A673 (cell line): Measurements from ENCODE around the gene CARD6. TPM values are rescaled to one million over a fixed set of nuclear protein-coding genes. Genes with fewer than 3 reads are reported as not detected.
A peak's percentile ranks its signal among the peaks of the same experiment; 100 is the strongest.
"Not testable (repeated sequence)": the region's sequence is repeated elsewhere in the genome, so short reads cannot be mapped to it uniquely, and the experiment has no call there.

ENCODE experiments used
- BruUV-seq: library from RNA; stranded (reverse); fragments of 400-500 nt; replicated peaks from 2 replicates; lab custom pipeline; 2021; lab: Mats Ljungman, UMichigan
- CTCF ChIA-PET: fragments of 300-600 bp; sonication (Branson Sonifier 250); formaldehyde crosslinking; loops from one replicate; lab custom pipeline; 2022; ENCODE audit warnings: antibody characterized with exemption; lab: Charles Lee
- POLR2A ChIA-PET: fragments of 300-600 bp; sonication (Branson Sonifier 250); formaldehyde crosslinking; loops from one replicate; lab custom pipeline; 2022; ENCODE audit warnings: antibody characterized with exemption; ENCODE audit not compliant: low non-redundant PET; lab: Charles Lee
- DNase-seq: peaks from one replicate; pipeline ENCODE4 v3.0.0-alpha.2; 2015; ENCODE audit warnings: low spot score
- H3K27ac ChIP-seq: fragments of 200-600 bp; sonication (generic); 2 replicates; pipeline ENCODE4 v1.5.1; 2016; ENCODE audit warnings: mixed run types, low read depth, mild to moderate bottlenecking, mixed read lengths, antibody characterized with exemption, low read length; ENCODE audit not compliant: poor library complexity, severe bottlenecking
- H3K27me3 ChIP-seq: fragments of 200-600 bp; sonication (generic); replicated peaks from 2 replicates; pipeline ENCODE4 v1.6.1; 2017; ENCODE audit warnings: mixed run types, low read depth, mild to moderate bottlenecking, mixed read lengths, antibody characterized with exemption, low read length; ENCODE audit not compliant: insufficient read depth, poor library complexity
- H3K36me3 ChIP-seq: fragments of 200-600 bp; sonication (generic); 2 replicates; pipeline ENCODE4 v1.6.1; 2016; ENCODE audit warnings: mixed run types, mild to moderate bottlenecking, mixed read lengths, antibody characterized with exemption, low read length; ENCODE audit not compliant: insufficient read depth, poor library complexity, severe bottlenecking
- H3K4me1 ChIP-seq: fragments of 200-600 bp; sonication (generic); 2 replicates; pipeline ENCODE4 v1.6.1; 2017; ENCODE audit warnings: mixed run types, mild to moderate bottlenecking, mixed read lengths, antibody characterized with exemption, low read length; ENCODE audit not compliant: insufficient read depth, poor library complexity, severe bottlenecking
- H3K4me3 ChIP-seq: fragments of 200-600 bp; sonication (generic); 2 replicates; pipeline ENCODE4 v1.5.1; 2016; ENCODE audit warnings: low read depth, mixed run types, mild to moderate bottlenecking, mixed read lengths, low read length; ENCODE audit not compliant: poor library complexity, severe bottlenecking
- H3K9me3 ChIP-seq: fragments of 200-600 bp; sonication (generic); 2 replicates; pipeline ENCODE4 v1.6.1; 2016; ENCODE audit warnings: mixed run types, low read depth, mild to moderate bottlenecking, mixed read lengths, antibody characterized with exemption, low read length; ENCODE audit not compliant: poor library complexity, severe bottlenecking
- CTCF ChIP-seq: fragments of 300-800, 200-600 bp; sonication (generic); conservative IDR thresholded peaks from 2 replicates; pipeline ENCODE4 v1.5.1; 2017; ENCODE audit warnings: low read depth, mild to moderate bottlenecking, antibody characterized with exemption, low read length, moderate library complexity, mixed read lengths
- EZH2 ChIP-seq: fragments of 200-600 bp; sonication (generic); IDR thresholded peaks from 2 replicates; pipeline ENCODE4 v1.6.1; 2017; ENCODE audit warnings: borderline replicate concordance, low read depth, mild to moderate bottlenecking, mixed read lengths, antibody characterized with exemption, low read length; ENCODE audit not compliant: poor library complexity, severe bottlenecking
- intact Hi-C: fragments of 100-400 bp; cut with micrococcal nuclease; formaldehyde crosslinking; loops from one replicate; pipeline ENCODE4 v1.10.0; 2022; ENCODE audit not compliant: unreplicated experiment
- total RNA-seq: library from RNA; stranded (reverse); gene quantifications from 2 replicates; pipeline ENCODE4 v1.2.3, GENCODE V29; 2021

The CARD6 gene
- total RNA-seq, 1 experiment from 2014 or later: 8.9 TPM

GRCh38 chr5:40895440-40896425, 54.6 kb downstream of the CARD6 start:
- intact Hi-C loops, POLR2A ChIA-PET, CTCF ChIA-PET: not testable (repeated sequence)

GRCh38 chr5:40904205-40904993, 63.2 kb downstream of the CARD6 start:
- Histone ChIP-seq H3K27me3 (no peaks in the 10 kb centered on the region), H3K36me3 (no peaks in the 10 kb centered on the region), H3K4me1 (peaks cover 12% of the 10 kb centered on the region), H3K9me3 (no peaks in the 10 kb centered on the region), H3K27ac (no peak overlapping the region), H3K4me3 (no peak overlapping the region)
- peak; percentile 90 for DNase-seq
- BruUV-seq: no TSS peak
- POLR2A ChIA-PET: interaction anchor here (0.7 kb wide), 1 partner anchor 366 kb away, joined by 3 read pairs; no protein-coding TSS in a partner anchor
- intact Hi-C loops: loop anchor here (1.0 to 10.0 kb wide), 4 partner anchors 442 to 938 kb away; no protein-coding TSS in a partner anchor
- TF ChIP-seq CTCF (peak; percentile 97), EZH2 (no peak)
- CTCF ChIA-PET: interaction anchor here (0.5 to 1.4 kb wide), 8 partner anchors 58 to 737 kb away, joined by 3 to 10 read pairs (median 5); no protein-coding TSS in a partner anchor

More at GRCh38 chr5:40895440-40896425, 54.6 kb downstream of the CARD6 start:
- not testable (repeated sequence) for DNase-seq, H3K27ac ChIP-seq, BruUV-seq, H3K4me3 ChIP-seq, H3K9me3 ChIP-seq, H3K36me3 ChIP-seq, H3K27me3 ChIP-seq, H3K4me1 ChIP-seq

GRCh38 chr5:40904994-40905306, 63.8 kb downstream of the CARD6 start:
- no TSS peak for BruUV-seq

More at GRCh38 chr5:40904994-40905306, 63.8 kb downstream of the CARD6 start:
- no peaks in the 10 kb centered on the region for H3K9me3 ChIP-seq
- peak overlapping the region; percentile 4 for H3K27ac ChIP-seq
- TF ChIP-seq CTCF: no peak
- no peak for TF ChIP-seq EZH2
- intact Hi-C loops: loop anchor here (1.0 to 10.0 kb wide), 5 partner anchors 367 to 938 kb away; no protein-coding TSS in a partner anchor
- ChIA-PET POLR2A (no interaction called here), CTCF (interaction anchor here (0.9 to 1.4 kb wide), 6 partner anchors 57 to 737 kb away, joined by 3 to 10 read pairs (median 6); no protein-coding TSS in a partner anchor)
- DNase-seq: no peak
- no peaks in the 10 kb centered on the region for H3K27me3 ChIP-seq
- peaks cover 12% of the 10 kb centered on the region for H3K4me1 ChIP-seq
- no peaks in the 10 kb centered on the region for H3K36me3 ChIP-seq
- no peak overlapping the region for H3K4me3 ChIP-seq
